GM20000 (cell line): Measurements from ENCODE around the gene EFNA3.

Source experiments
- DNase-seq: peaks from one replicate; pipeline ENCODE4 v3.0.0; 2012; ENCODE audit warnings: low spot score
- CTCF ChIP-seq: IDR thresholded peaks from 2 replicates; pipeline ENCODE4 v1.5.1; 2012; ENCODE audit warnings: mild to moderate bottlenecking, control low read depth; ENCODE audit errors: extremely low read depth, missing control alignments

EFNA3 gene

GRCh38 chr1:155134880-155135414 lies 56.3 kb downstream of the EFNA3 start:
- no peak for TF ChIP-seq CTCF
- DNase-seq: peak; percentile 74

- no peak for TF ChIP-seq CTCF
- peak; percentile 96 for DNase-seq
Observed at GRCh38 chr1:155135415-155136028, 56.9 kb downstream of the EFNA3 start, which contains the start of gene SLC50A1. TSS of gene SLC50A1 (plus strand) at chr1:155135852. CDS start at chr1:155135912, 60 bp downstream.

GRCh38 chr1:155136748-155137147 lies 58.1 kb downstream of the EFNA3 start:
- TF ChIP-seq CTCF: no peak
- DNase-seq: peak; percentile 17
